GM13976 (cell line): ENCODE measurements around the gene CYP4F11.
"Not testable (repeated sequence)": the region's sequence is repeated elsewhere in the genome, so short reads cannot be mapped to it uniquely, and the experiment has no call there.

Experiments used
- DNase-seq: peaks from one replicate; pipeline ENCODE4 v3.0.0; 2012; ENCODE audit warnings: low spot score
- CTCF ChIP-seq: IDR thresholded peaks from 2 replicates; pipeline ENCODE4 v1.5.1; 2012; ENCODE audit warnings: borderline replicate concordance, mild to moderate bottlenecking; ENCODE audit not compliant: insufficient read depth; ENCODE audit errors: extremely low read depth, missing control alignments, control extremely low read depth
- in situ Hi-C: fragments of 300-500 bp; cut with MboI; formaldehyde crosslinking; loops from one replicate; pipeline ENCODE4 v1.12.0; 2022; ENCODE audit warnings: low sequenced_read_pairs, mixed read lengths, inconsistent platforms; ENCODE audit not compliant: unreplicated experiment

CYP4F11 gene

GRCh38 chr19:15937771-15938170, 3.4 kb upstream of the CYP4F11 start:
- no peak for TF ChIP-seq CTCF
- no peak for DNase-seq
- in situ Hi-C loops: no loop called here

GRCh38 chr19:15936950-15937349, 2.6 kb upstream of the CYP4F11 start:
- no peak for TF ChIP-seq CTCF
- DNase-seq: no peak
- in situ Hi-C loops: no loop called here

- in situ Hi-C loops: no loop called here
- no peak for DNase-seq
Observed at GRCh38 chr19:15936173-15936572, 1.8 kb upstream of the CYP4F11 start.

GRCh38 chr19:15935167-15935702, 906 bp upstream of the CYP4F11 start:
- in situ Hi-C loops: no loop called here
- no peak for TF ChIP-seq CTCF
- no peak for DNase-seq

More at GRCh38 chr19:15936173-15936572, 1.8 kb upstream of the CYP4F11 start:
- no peak for TF ChIP-seq CTCF

GRCh38 chr19:15933761-15934331, 483 bp downstream of the CYP4F11 start:
- DNase-seq, in situ Hi-C loops: not testable (repeated sequence)

- no peak for TF ChIP-seq CTCF
- in situ Hi-C loops: no loop called here
- no peak for DNase-seq
Observed at GRCh38 chr19:15928321-15928720, 6.0 kb downstream of the CYP4F11 start.

- in situ Hi-C loops: no loop called here
- DNase-seq: no peak
- no peak for TF ChIP-seq CTCF
Observed at GRCh38 chr19:15926484-15926883, 7.8 kb downstream of the CYP4F11 start.
